ENCODE results near the gene ZBTB32. TPM values are rescaled to one million over a fixed set of nuclear protein-coding genes. Genes with fewer than 3 reads are reported as not detected.

ZBTB32 gene
- total RNA-seq, 1 donor from 2014 or later: not detected

- no peak for DNase-seq (ENCODE audit: low read depth)
- no peak for TF ChIP-seq CTCF (conservative IDR thresholded peaks at IDR 0.05; ENCODE audit: low read depth, low read length)
Measured at GRCh38 chr19:35695895-35696422, 8.4 kb upstream of the ZBTB32 start.

GRCh38 chr19:35696835-35697234 is 7.5 kb upstream of the ZBTB32 start:
- no peak overlapping the region for H3K4me3 ChIP-seq (ENCODE audit: low read depth, low read length)
- DNase-seq (ENCODE audit: low read depth): no peak
- no peak for TF ChIP-seq CTCF (conservative IDR thresholded peaks at IDR 0.05; ENCODE audit: low read depth, low read length)

More at GRCh38 chr19:35695895-35696422, 8.4 kb upstream of the ZBTB32 start:
- no peak overlapping the region for H3K4me3 ChIP-seq (ENCODE audit: low read depth, low read length)

- no peak for TF ChIP-seq CTCF (conservative IDR thresholded peaks at IDR 0.05; ENCODE audit: low read depth, low read length)
- H3K4me3 ChIP-seq (ENCODE audit: low read depth, low read length): peak overlapping the region; percentile 71
Measured at GRCh38 chr19:35702223-35703012, 1.9 kb upstream of the ZBTB32 start.

GRCh38 chr19:35703343-35703742 is 1.0 kb upstream of the ZBTB32 start:
- DNase-seq (ENCODE audit: low read depth): no peak
- H3K4me3 ChIP-seq (ENCODE audit: low read depth, low read length): no peak overlapping the region
- TF ChIP-seq CTCF (conservative IDR thresholded peaks at IDR 0.05; ENCODE audit: low read depth, low read length): no peak

More at GRCh38 chr19:35702223-35703012, 1.9 kb upstream of the ZBTB32 start:
- DNase-seq (ENCODE audit: low read depth): peak; percentile 82

- no peak overlapping the region for H3K4me3 ChIP-seq (ENCODE audit: low read depth, low read length)
- TF ChIP-seq CTCF (conservative IDR thresholded peaks at IDR 0.05; ENCODE audit: low read depth, low read length): no peak
- no peak for DNase-seq (ENCODE audit: low read depth)
Measured at GRCh38 chr19:35708391-35708790, 4.0 kb downstream of the ZBTB32 start.

- DNase-seq (ENCODE audit: low read depth): no peak
- no peak for TF ChIP-seq CTCF (conservative IDR thresholded peaks at IDR 0.05; ENCODE audit: low read depth, low read length)
Measured at GRCh38 chr19:35710784-35711723, 6.7 kb downstream of the ZBTB32 start.

More at GRCh38 chr19:35710784-35711723, 6.7 kb downstream of the ZBTB32 start:
- no peak overlapping the region for H3K4me3 ChIP-seq (ENCODE audit: low read depth, low read length)
